GM12891 (cell line): ENCODE measurements around the gene PGP.
A peak's percentile ranks its signal among the peaks of the same experiment; 100 is the strongest.

Experiments
- POLR2A ChIP-seq: IDR thresholded peaks from 2 replicates; pipeline ENCODE4 v1.6.1; 2011; ENCODE audit warnings: low read depth, low read length, control low read depth
- POLR2AphosphoS5 ChIP-seq: IDR thresholded peaks from 2 replicates; pipeline ENCODE4 v1.6.1; 2011; ENCODE audit warnings: low read depth, low read length, control low read depth
- SPI1 ChIP-seq: IDR thresholded peaks from 2 replicates; pipeline ENCODE4 v1.6.1; 2011; ENCODE audit warnings: low read depth, low read length, control low read depth
- TAF1 ChIP-seq: IDR thresholded peaks from 2 replicates; pipeline ENCODE4 v1.6.1; 2011; ENCODE audit warnings: low read depth, low read length, control low read depth

- 0 out of 2 replicates have a peak, but pooled peaks have one; percentile 38 for TF ChIP-seq POLR2A
- no peak for TF ChIP-seq POLR2AphosphoS5
- no peak for TF ChIP-seq SPI1
- TF ChIP-seq TAF1, result no peak
Measured at GRCh38 chr16:2206780-2207433, 7.7 kb downstream of the PGP start.
